Transverse colon (tissue), 4 donors: Measurements from ENCODE around the gene SWAP70. TPM values are rescaled to one million over a fixed set of nuclear protein-coding genes. Genes with fewer than 3 reads are reported as not detected.

Experiments
- DNase-seq: peaks from one replicate; pipeline ENCODE4 v3.0.0-alpha.2; 2019
- H3K27ac ChIP-seq, 4 donors: fragments of 200-600 bp; sonication (generic); 2 replicates each; pipeline ENCODE4 v1.5.1; 2016 to 2018; ENCODE audit warnings: inconsistent platforms in 4 of 4
- H3K27me3 ChIP-seq: fragments of 200-600 bp; sonication (generic); 2 replicates; pipeline ENCODE4 v1.5.1; 2017; ENCODE audit warnings: inconsistent platforms
- H3K36me3 ChIP-seq, 4 donors: fragments of 200-600 bp; sonication (generic); 2 replicates each; pipeline ENCODE4 v1.5.1; 2017 to 2019; ENCODE audit warnings: inconsistent platforms in 4 of 4
- H3K4me1 ChIP-seq, 4 donors: fragments of 200-600 bp; sonication (generic); 2 replicates each; pipeline ENCODE4 v1.5.1; 2017 to 2020; ENCODE audit warnings: inconsistent platforms in 4 of 4
- H3K4me3 ChIP-seq, 4 donors: fragments of 200-600 bp; sonication (generic); 1 replicate in 1 of 4; 2 replicates in 3 of 4; pipeline versions ENCODE4 v1.5.1 to v1.6.1; 2017 to 2019; ENCODE audit warnings: inconsistent platforms in 4 of 4
- H3K9me3 ChIP-seq, 2 donors: fragments of 200-600 bp; sonication (generic); 2 replicates each; pipeline ENCODE4 v1.5.1; 2017 to 2019; ENCODE audit warnings: inconsistent platforms in 2 of 2
- CTCF ChIP-seq, 5 experiments: fragments of 200-600 bp in 3 of 5; fragments of 450-650 bp in 2 of 5; sonication (generic) in 3 of 5; IDR thresholded peaks; 1 replicate in 2 of 5; 2 replicates in 3 of 5; pipeline ENCODE4 v1.5.1; 2016 to 2017; ENCODE audit warnings: antibody characterized with exemption in 5 of 5, inconsistent platforms in 3 of 5, mild to moderate bottlenecking in 2 of 5, moderate library complexity in 1 of 5
- EP300 ChIP-seq: sonication (generic); formaldehyde crosslinking; IDR thresholded peaks from one replicate; pipeline ENCODE4 v1.6.1; 2017; ENCODE audit warnings: antibody characterized with exemption, low read depth
- POLR2A ChIP-seq: fragments of 450-650 bp; IDR thresholded peaks from one replicate; pipeline ENCODE4 v1.6.1; 2016; ENCODE audit warnings: antibody characterized with exemption, mild to moderate bottlenecking, moderate library complexity
- POLR2AphosphoS5 ChIP-seq, 3 donors: sonication (generic); formaldehyde crosslinking; IDR thresholded peaks; one replicate each; pipeline ENCODE4 v1.6.1; 2016; ENCODE audit warnings: antibody characterized with exemption in 3 of 3
- WGBS, 2 donors: methylation state at CpG; one replicate each; pipeline ENCODE4 v1.1.5; 2018; ENCODE audit warnings: low coverage in 1 of 2; 5-methylcytosine and 5-hydroxymethylcytosine counted together
- in situ Hi-C, 4 donors: fragments of 200-750 bp; cut with MboI; loops; one replicate each; pipeline versions ENCODE4 v1.15.0 to v1.15.1; 2017; ENCODE audit warnings: low sequenced_read_pairs in 3 of 4, low pct_ligation_motif_present in 1 of 4, low pct_unique_long_range_greater_than_20kb in 1 of 4
- intact Hi-C: fragments of 100-400 bp; cut with DNase I; formaldehyde crosslinking; loops from one replicate; pipeline ENCODE4 v1.15.1; 2023; ENCODE audit warnings: low total_unique reads
- total RNA-seq, 4 donors: library from RNA; depleted of rRNA; stranded (reverse); fragments of >200 nt; gene quantifications; one replicate each; pipeline ENCODE4 v1.1.0, GENCODE V29; 2016

SWAP70 gene
- total RNA-seq, 4 donors from 2014 or later: 18.8 to 52.5 (median 29.1) TPM

- Histone ChIP-seq H3K27ac (peak overlapping the region in 3 of 4 donors; percentile 46 to 56 (median 47)), H3K27me3 (no peaks in the 10 kb centered on the region), H3K9me3 (no peaks in the 10 kb centered on the region), H3K36me3 (peaks cover 0 to 19% (median 7%) of the 10 kb centered on the region in 4 donors), H3K4me3 (no peak overlapping the region), H3K4me1 (peaks cover 6 to 11% (median 8%) of the 10 kb centered on the region in 4 donors)
- no peak for TF ChIP-seq EP300
- TF ChIP-seq CTCF (IDR thresholded peaks at IDR 0.05): peak; percentile 61 to 83 (median 68)
- TF ChIP-seq POLR2AphosphoS5 (IDR thresholded peaks at IDR 0.05): no peak
- no peak for TF ChIP-seq POLR2A
- WGBS, 2 donors: 38 to 78% methylated on average over 3 to 7 of the region's 7 CpGs
- intact Hi-C loops (no loop called here), in situ Hi-C loops (loop anchor here in 2 of 4 donors (10.0 kb wide), 2 partner anchors 84 to 134 kb away; partner anchors contain the start of gene SWAP70 (in 1 of the 2))
- DNase-seq: peak; percentile 57
Observed at GRCh38 chr11:9748361-9748970, 84.6 kb downstream of the SWAP70 start.

GRCh38 chr11:9750551-9750950 lies 86.7 kb downstream of the SWAP70 start:
- no peak overlapping the region for H3K27ac ChIP-seq
- no peaks in the 10 kb centered on the region for H3K27me3 ChIP-seq
- in situ Hi-C loops: loop anchor here (10.0 to 25.0 kb wide), 7 partner anchors 136 to 987 kb away; partner anchors contain the start of gene ADM (in 2 of the 4)
- peaks cover 6 to 11% (median 9%) of the 10 kb centered on the region in 4 donors for H3K4me1 ChIP-seq
- peaks cover 0 to 19% (median 7%) of the 10 kb centered on the region in 4 donors for H3K36me3 ChIP-seq
- TF ChIP-seq CTCF (IDR thresholded peaks at IDR 0.05): no peak
- no peak for TF ChIP-seq POLR2A
- TF ChIP-seq EP300: no peak
- no peak for TF ChIP-seq POLR2AphosphoS5 (IDR thresholded peaks at IDR 0.05)
- H3K9me3 ChIP-seq: no peaks in the 10 kb centered on the region
- H3K4me3 ChIP-seq: no peak overlapping the region
- 70 to 84% methylated on average over 4 of the region's 4 CpGs for WGBS, 2 donors
- no peak for DNase-seq
- intact Hi-C loops: loop anchor here (10.0 kb wide), 1 partner anchor 136 kb away; no protein-coding TSS in a partner anchor

GRCh38 chr11:9752091-9752490 lies 88.2 kb downstream of the SWAP70 start:
- Histone ChIP-seq H3K27me3 (no peaks in the 10 kb centered on the region), H3K27ac (no peak overlapping the region), H3K4me1 (peaks cover 7 to 19% (median 11%) of the 10 kb centered on the region in 4 donors), H3K9me3 (no peaks in the 10 kb centered on the region), H3K4me3 (no peak overlapping the region), H3K36me3 (peaks cover 0 to 19% (median 7%) of the 10 kb centered on the region in 4 donors)
- TF ChIP-seq CTCF (IDR thresholded peaks at IDR 0.05) (no peak), POLR2A (no peak)
- intact Hi-C loops: loop anchor here (10.0 kb wide), 1 partner anchor 137 kb away; no protein-coding TSS in a partner anchor
- in situ Hi-C loops: loop anchor here (10.0 to 25.0 kb wide), 7 partner anchors 137 to 985 kb away; partner anchors contain the start of gene ADM (in 2 of the 4)
- DNase-seq: no peak
- WGBS, 2 donors: 86 to 88% methylated on average over 1 to 3 of the region's 3 CpGs

- WGBS, 2 donors: 60 to 76% methylated on average over 3 of the region's 3 CpGs
- Histone ChIP-seq H3K4me3 (no peak overlapping the region), H3K9me3 (no peaks in the 10 kb centered on the region), H3K4me1 (peaks cover 8 to 20% (median 13%) of the 10 kb centered on the region in 4 donors), H3K27ac (peak overlapping the region in 2 of 4 donors; percentile 17 to 25), H3K36me3 (peaks cover 0 to 19% (median 7%) of the 10 kb centered on the region in 4 donors), H3K27me3 (no peaks in the 10 kb centered on the region)
- in situ Hi-C loops: loop anchor here (10.0 to 25.0 kb wide), 7 partner anchors 138 to 984 kb away; partner anchors contain the start of gene ADM (in 2 of the 4)
- TF ChIP-seq EP300 (no peak), POLR2AphosphoS5 (IDR thresholded peaks at IDR 0.05) (no peak), POLR2A (no peak), CTCF (IDR thresholded peaks at IDR 0.05) (no peak)
- intact Hi-C loops: loop anchor here (10.0 kb wide), 1 partner anchor 138 kb away; no protein-coding TSS in a partner anchor
- DNase-seq: no peak
Observed at GRCh38 chr11:9753021-9753420, 89.1 kb downstream of the SWAP70 start.
